H1 (cell line): ENCODE results near the gene GNG12. TPM values are rescaled to one million over a fixed set of nuclear protein-coding genes. Genes with fewer than 3 reads are reported as not detected.

ENCODE experiments used
- CTCF ChIA-PET: fragments of 300-600 bp; sonication (Branson Sonifier 250); formaldehyde crosslinking; loops from one replicate; lab custom pipeline; 2021; ENCODE audit not compliant: partially characterized antibody; lab: Charles Lee
- POLR2A ChIA-PET: fragments of 300-600 bp; sonication (Branson Sonifier 250); formaldehyde crosslinking; loops from one replicate; lab custom pipeline; 2021; ENCODE audit warnings: inconsistent platforms; ENCODE audit not compliant: partially characterized antibody; lab: Charles Lee
- DNase-seq, 2 experiments: peaks; one replicate each; pipeline versions ENCODE4 v3.0.0 to v3.0.0-alpha.2; 2010 to 2022; ENCODE audit warnings: low spot score in 2 of 2, low read depth in 1 of 2, mixed read lengths in 1 of 2
- FAIRE-seq: peaks from 2 replicates; lab custom pipeline; 2011; peaks lifted over from hg19 to GRCh38; lab: Jason Lieb, UNC
- H2AFZ ChIP-seq: 2 replicates; pipeline ENCODE4 v1.8.1; 2012; ENCODE audit warnings: low read length, inconsistent platforms
- H2AK5ac ChIP-seq: 2 replicates; pipeline ENCODE4 v1.6.1; 2013; ENCODE audit warnings: low read depth, low read length
- H2BK120ac ChIP-seq: replicated peaks from 2 replicates; pipeline ENCODE3; 2013; ENCODE audit warnings: low read depth, low read length, inconsistent platforms
- H2BK12ac ChIP-seq: 2 replicates; pipeline ENCODE4 v1.6.1; 2013; ENCODE audit warnings: low read depth, low read length
- H2BK15ac ChIP-seq: 2 replicates; pipeline ENCODE4 v1.6.1; 2013; ENCODE audit warnings: low read length
- H2BK20ac ChIP-seq: 2 replicates; pipeline ENCODE4 v1.6.1; 2013; ENCODE audit warnings: low read length
- H2BK5ac ChIP-seq: 2 replicates; pipeline ENCODE4 v1.6.1; 2013; ENCODE audit warnings: low read depth, low read length
- H3K14ac ChIP-seq: 2 replicates; pipeline ENCODE4 v1.6.1; 2013; ENCODE audit warnings: inconsistent platforms; ENCODE audit not compliant: insufficient read length
- H3K18ac ChIP-seq: 2 replicates; pipeline ENCODE4 v1.6.1; 2013; ENCODE audit warnings: low read length; ENCODE audit errors: extremely low read depth
- H3K23ac ChIP-seq: 2 replicates; pipeline ENCODE4 v1.6.1; 2013; ENCODE audit warnings: inconsistent platforms; ENCODE audit not compliant: insufficient read length
- H3K23me2 ChIP-seq: 2 replicates; pipeline ENCODE4 v1.6.1; 2013; ENCODE audit warnings: low read depth, low read length
- H3K27ac ChIP-seq: 2 replicates; pipeline ENCODE4 v1.6.1; 2011; ENCODE audit warnings: low read depth, low read length, inconsistent platforms
- H3K27me3 ChIP-seq, 4 experiments: replicated peaks in 1 of 4; 1 replicate in 1 of 4; 2 replicates in 3 of 4; pipeline versions ENCODE4 v1.6.1 to v1.8.1; 2011 to 2013; ENCODE audit warnings: low read length in 3 of 4, mild to moderate bottlenecking in 3 of 4, inconsistent platforms in 2 of 4, mixed read lengths in 2 of 4, moderate library complexity in 1 of 4; ENCODE audit not compliant: control insufficient read depth in 3 of 4, insufficient read depth in 3 of 4; ENCODE audit errors: extremely low read depth in 1 of 4
- H3K36me3 ChIP-seq, 4 experiments: 2 replicates each; pipeline versions ENCODE4 v1.6.1 to v1.8.1; 2011 to 2013; ENCODE audit warnings: mild to moderate bottlenecking in 4 of 4, low read length in 3 of 4, moderate library complexity in 2 of 4, control low read depth in 1 of 4, inconsistent platforms in 1 of 4; ENCODE audit not compliant: insufficient read depth in 4 of 4, control insufficient read depth in 2 of 4
- H3K4ac ChIP-seq: replicated peaks from 2 replicates; pipeline ENCODE3; 2013; ENCODE audit warnings: low read length, low read depth, mixed read lengths, inconsistent platforms; ENCODE audit not compliant: insufficient read length
- H3K4me1 ChIP-seq, 4 experiments: replicated peaks in 1 of 4; 1 replicate in 1 of 4; 2 replicates in 3 of 4; pipeline versions ENCODE4 v1.6.1 to v1.8.1; 2011 to 2013; ENCODE audit warnings: low read length in 3 of 4, inconsistent platforms in 2 of 4, mixed read lengths in 1 of 4; ENCODE audit not compliant: insufficient read depth in 4 of 4, control insufficient read depth in 3 of 4
- H3K4me2 ChIP-seq, 2 experiments: 2 replicates each; pipeline versions ENCODE4 v1.6.1 to v1.8.1; 2011 to 2013; ENCODE audit warnings: low read depth in 2 of 2, low read length in 2 of 2, control low read depth in 1 of 2, inconsistent platforms in 1 of 2, mild to moderate bottlenecking in 1 of 2; ENCODE audit not compliant: insufficient read depth in 1 of 2
- H3K4me3 ChIP-seq, 4 experiments: fragments of 200-600, 300-600 bp in 1 of 4; sonication (generic), shearing (Covaris generic), sonication (Bioruptor Twin) in 1 of 4; 2 replicates each; pipeline versions ENCODE4 v1.5.1 to v1.8.1; 2011 to 2016; ENCODE audit warnings: low read length in 4 of 4, low read depth in 3 of 4, control low read depth in 2 of 4, inconsistent platforms in 2 of 4, mild to moderate bottlenecking in 2 of 4, mixed read lengths in 1 of 4, moderate library complexity in 1 of 4; ENCODE audit not compliant: insufficient read depth in 2 of 4; ENCODE audit errors: extremely low read depth in 1 of 4
- H3K56ac ChIP-seq: replicated peaks from 2 replicates; pipeline ENCODE3; 2013; ENCODE audit warnings: low read depth, mild to moderate bottlenecking, mixed read lengths, low read length, inconsistent platforms; ENCODE audit not compliant: insufficient read length
- H3K79me1 ChIP-seq: 2 replicates; pipeline ENCODE4 v1.6.1; 2013; ENCODE audit warnings: low read depth, low read length, control low read depth
- H3K79me2 ChIP-seq, 2 experiments: 2 replicates each; pipeline versions ENCODE4 v1.6.1 to v1.8.1; 2012 to 2013; ENCODE audit warnings: low read length in 2 of 2, mild to moderate bottlenecking in 2 of 2, inconsistent platforms in 1 of 2; ENCODE audit not compliant: insufficient read depth in 2 of 2, control insufficient read depth in 1 of 2
- H3K9ac ChIP-seq, 4 experiments: replicated peaks in 1 of 4; 1 replicate in 1 of 4; 2 replicates in 3 of 4; pipeline versions ENCODE4 v1.6.1 to v1.8.1; 2011 to 2013; ENCODE audit warnings: low read depth in 3 of 4, low read length in 3 of 4, control low read depth in 2 of 4, mild to moderate bottlenecking in 2 of 4, moderate library complexity in 2 of 4, inconsistent platforms in 1 of 4; ENCODE audit errors: extremely low read depth in 1 of 4
- H3K9me3 ChIP-seq, 2 experiments: 2 replicates each; pipeline versions ENCODE4 v1.6.1 to v1.8.1; 2012 to 2013; ENCODE audit warnings: mild to moderate bottlenecking in 2 of 2, moderate library complexity in 2 of 2, control low read depth in 1 of 2, inconsistent platforms in 1 of 2, low read depth in 1 of 2, low read length in 1 of 2, mixed read lengths in 1 of 2; ENCODE audit not compliant: insufficient read depth in 2 of 2
- H4K20me1 ChIP-seq, 2 experiments: replicated peaks in 1 of 2; 2 replicates each; pipeline versions ENCODE3 to v1.8.1; 2011 to 2013; ENCODE audit warnings: inconsistent platforms in 2 of 2, low read length in 2 of 2, mild to moderate bottlenecking in 1 of 2; ENCODE audit not compliant: insufficient read depth in 2 of 2, control insufficient read depth in 1 of 2
- H4K5ac ChIP-seq: 2 replicates; pipeline ENCODE4 v1.6.1; 2013; ENCODE audit warnings: low read length, low read depth, mixed read lengths, inconsistent platforms; ENCODE audit not compliant: insufficient read length
- H4K8ac ChIP-seq: 2 replicates; pipeline ENCODE4 v1.8.0; 2013; ENCODE audit warnings: mild to moderate bottlenecking, moderate library complexity, low read length, inconsistent platforms; ENCODE audit not compliant: insufficient read depth; ENCODE audit errors: extremely low read depth
- H4K91ac ChIP-seq: replicated peaks from 2 replicates; pipeline ENCODE3; 2013; ENCODE audit warnings: low read length, mixed read lengths, inconsistent platforms; ENCODE audit not compliant: insufficient read length
- CBX5 ChIP-seq: fragments of 300-800, 300-1000 bp; sonication (generic); IDR thresholded peaks from 2 replicates; pipeline ENCODE4 v1.7.1; 2016; ENCODE audit warnings: antibody characterized with exemption, low read length, low read depth
- SIX5 ChIP-seq: IDR thresholded peaks from 2 replicates; pipeline ENCODE4 v1.6.1; 2011; ENCODE audit warnings: mild to moderate bottlenecking, low read depth, low read length
- TEAD4 ChIP-seq: IDR thresholded peaks from 2 replicates; pipeline ENCODE4 v1.6.1; 2012; ENCODE audit warnings: low read depth, low read length, inconsistent platforms, mixed read lengths
- WGBS, 2 experiments: shearing (Covaris generic) in 1 of 2; methylation state at CpG; one replicate each; pipeline versions ENCODE4 v1.1.6 to v1.1.7; 2013 to 2015; ENCODE audit warnings: low lambda C conversion rate in 2 of 2, mixed read lengths in 2 of 2, inconsistent platforms in 1 of 2, low coverage in 1 of 2, missing lambda C conversion rate in 1 of 2; ENCODE audit not compliant: insufficient replicate concordance in 2 of 2, insufficient coverage in 1 of 2, insufficient read length in 1 of 2; ENCODE audit errors: extremely low coverage in 1 of 2, missing lambda C conversion rate in 1 of 2; 5-methylcytosine and 5-hydroxymethylcytosine counted together
- polyA plus RNA-seq, 7 experiments: library from polyadenylated mRNA; depleted of rRNA in 3 of 7; stranded (reverse) in 5 of 7; unstranded in 2 of 7; fragments of >200 nt in 5 of 7; fragments of 200-250 nt in 2 of 7; gene quantifications; 1 replicate in 5 of 7; 2 replicates in 1 of 7; 4 replicates in 1 of 7; pipeline versions ENCODE4 v1.2.1 to v1.2.3, GENCODE V29; 2011 to 2013; ENCODE audit warnings: missing spikeins in 2 of 7, mixed read lengths in 2 of 7
- total RNA-seq: library from RNA; stranded (reverse); fragmentation: NEBNext Ultra II Directional; extraction: Animal tissue kit (Norgen Biotek cat#: 25700); gene quantifications from 2 replicates; pipeline ENCODE4 v1.2.1, GENCODE V29; 2021

Gene GNG12
- total and polyA plus RNA-seq, 2 of the 8 experiments (the other 6 are each of a cell fraction or from before 2014, with no cell fraction given), result 11.4 to 35.8 TPM

- Histone ChIP-seq H4K91ac (no peak overlapping the region), H3K27me3 (no peaks in the 10 kb centered on the region), H3K56ac (no peak overlapping the region), H2BK12ac (no peak overlapping the region; the same call in 1 of the 2 replicates), H3K23me2 (no peaks in the 10 kb centered on the region), H3K4me1 (peaks cover 0 to 7% (median under 1%) of the 10 kb centered on the region in 4 experiments; a peak in 3 of 7 replicates), H3K36me3 (no peaks in the 10 kb centered on the region), H2BK15ac (no peak overlapping the region; the same call in 1 of the 2 replicates), H3K23ac (no peak overlapping the region), H4K20me1 (no peaks in the 10 kb centered on the region), H4K5ac (no peak overlapping the region), H3K4me2 (0 out of 4 replicates have a peak overlapping the region, but pooled peaks of 1 of the 2 experiments have one; percentile 3), H3K4ac (no peak overlapping the region), H3K4me3 (no peak overlapping the region), H2BK20ac (no peak overlapping the region), H3K79me1 (no peaks in the 10 kb centered on the region), H3K9ac (no peak overlapping the region), H3K9me3 (no peaks in the 10 kb centered on the region), H2AK5ac (peak overlapping the region; percentile 69; the same call in 1 of the 2 replicates), H3K14ac (no peak overlapping the region), H3K18ac (no peak overlapping the region), H4K8ac (no peak overlapping the region), H2AFZ (no peak overlapping the region), H3K79me2 (no peaks in the 10 kb centered on the region), H2BK120ac (no peak overlapping the region), H3K27ac (no peak overlapping the region), H2BK5ac (no peak overlapping the region)
- 83% methylated on average over 3 of the region's 3 CpGs; no CpG with 5 or more reads in 1 of the 2 experiments for WGBS, 2 experiments
- no peak for FAIRE-seq
- no peak for TF ChIP-seq TEAD4
- no peak for TF ChIP-seq SIX5
- TF ChIP-seq CBX5, result no peak
- CTCF ChIA-PET, result interaction anchor here (1.0 to 12.2 kb wide), 2 partner anchors 23 to 59 kb away, joined by 3 to 150 read pairs; no protein-coding TSS in a partner anchor
- DNase-seq, result no peak
- POLR2A ChIA-PET, result interaction anchor here (1.0 kb wide), 1 partner anchor 8 kb away, joined by 3 read pairs; no protein-coding TSS in a partner anchor
Observed at GRCh38 chr1:67791686-67792085, 41.6 kb downstream of the GNG12 start.
